ENCODE measurements around the gene MYLK2. TPM values are rescaled to one million over a fixed set of nuclear protein-coding genes. Genes with fewer than 3 reads are reported as not detected.
A peak's percentile ranks its signal among the peaks of the same experiment; 100 is the strongest.

MYLK2 gene
- polyA plus RNA-seq, 3 donors from 2014 or later: not detected

- H3K27ac Mint-ChIP-seq: no peak overlapping the region
- DNase-seq: no peak
- H3K9me3 Mint-ChIP-seq: peaks cover 0 to 2% (median 0%) of the 10 kb centered on the region in 6 donors
- H3K4me1 Mint-ChIP-seq: peaks cover 0 to 27% of the 10 kb centered on the region in 2 donors
- H3K36me3 Mint-ChIP-seq: no peaks in the 10 kb centered on the region
- H3K27me3 Mint-ChIP-seq (ENCODE audit: low read depth in 3 of 3): peaks cover 3 to 15% (median 8%) of the 10 kb centered on the region in 3 donors
- H3K4me3 Mint-ChIP-seq: no peak overlapping the region
These were observed 14.9 kb downstream of the MYLK2 start for GRCh38 chr20:31833931-31834521.

GRCh38 chr20:31835554-31835953 lies 16.4 kb downstream of the MYLK2 start:
- Mint-ChIP-seq H3K4me1 (peaks cover 0 to 27% of the 10 kb centered on the region in 2 donors), H3K4me3 (peak overlapping the region; percentile 40 to 74 (median 70)), H3K9me3 (peaks cover 0 to 2% (median 0%) of the 10 kb centered on the region in 6 donors), H3K27me3 (ENCODE audit: low read depth in 3 of 3) (peaks cover 3 to 15% (median 8%) of the 10 kb centered on the region in 3 donors), H3K36me3 (no peaks in the 10 kb centered on the region), H3K27ac (no peak overlapping the region)
- DNase-seq: no peak

GRCh38 chr20:31835977-31836852 lies 17.1 kb downstream of the MYLK2 start:
- Mint-ChIP-seq H3K4me3 (peak overlapping the region; percentile 58 to 74 (median 70)), H3K27ac (peak overlapping the region in 4 of 6 donors; percentile 25 to 65 (median 28))

GRCh38 chr20:31836853-31837608 lies 17.9 kb downstream of the MYLK2 start:
- peaks cover 0 to 2% (median 0%) of the 10 kb centered on the region in 6 donors for H3K9me3 Mint-ChIP-seq
- no peaks in the 10 kb centered on the region for H3K36me3 Mint-ChIP-seq
- H3K4me1 Mint-ChIP-seq: peaks cover 0 to 27% of the 10 kb centered on the region in 2 donors
- peaks cover 3 to 15% (median 8%) of the 10 kb centered on the region in 3 donors for H3K27me3 Mint-ChIP-seq (ENCODE audit: low read depth in 3 of 3)
- no peak overlapping the region for H3K27ac Mint-ChIP-seq
- peak overlapping the region in 1 of 5 donors; percentile 6 for H3K4me3 Mint-ChIP-seq
- no peak for DNase-seq

More at GRCh38 chr20:31835977-31836852, 17.1 kb downstream of the MYLK2 start:
- Mint-ChIP-seq H3K27me3 (ENCODE audit: low read depth in 3 of 3) (peaks cover 3 to 15% (median 8%) of the 10 kb centered on the region in 3 donors), H3K36me3 (no peaks in the 10 kb centered on the region), H3K4me1 (peaks cover 0 to 27% of the 10 kb centered on the region in 2 donors), H3K9me3 (peaks cover 0 to 2% (median 0%) of the 10 kb centered on the region in 6 donors)
- peak; percentile 74 to 76 (median 76) for DNase-seq

- H3K4me3 Mint-ChIP-seq: no peak overlapping the region
- peaks cover 0 to 2% (median 0%) of the 10 kb centered on the region in 6 donors for H3K9me3 Mint-ChIP-seq
- H3K27ac Mint-ChIP-seq: no peak overlapping the region
- DNase-seq: no peak
- H3K36me3 Mint-ChIP-seq: no peaks in the 10 kb centered on the region
- H3K27me3 Mint-ChIP-seq (ENCODE audit: low read depth in 3 of 3): peaks cover 3 to 15% (median 8%) of the 10 kb centered on the region in 3 donors
- peaks cover 0 to 27% of the 10 kb centered on the region in 2 donors for H3K4me1 Mint-ChIP-seq
These were observed 18.8 kb downstream of the MYLK2 start for GRCh38 chr20:31837896-31838397.

- no peak overlapping the region for H3K27ac Mint-ChIP-seq
- H3K27me3 Mint-ChIP-seq (ENCODE audit: low read depth in 3 of 3): peaks cover 3 to 15% (median 4%) of the 10 kb centered on the region in 3 donors
- no peaks in the 10 kb centered on the region for H3K36me3 Mint-ChIP-seq
- peaks cover 0 to 23% of the 10 kb centered on the region in 2 donors for H3K4me1 Mint-ChIP-seq
- no peak overlapping the region for H3K4me3 Mint-ChIP-seq
- H3K9me3 Mint-ChIP-seq: peaks cover 0 to 2% (median 0%) of the 10 kb centered on the region in 6 donors
- DNase-seq: no peak
These were observed 19.6 kb downstream of the MYLK2 start for GRCh38 chr20:31838646-31839292.

GRCh38 chr20:31839782-31840487 lies 20.8 kb downstream of the MYLK2 start:
- no peak for DNase-seq
- Mint-ChIP-seq H3K36me3 (no peaks in the 10 kb centered on the region), H3K4me3 (no peak overlapping the region), H3K9me3 (peaks cover 0 to under 1% (median 0%) of the 10 kb centered on the region in 6 donors), H3K4me1 (peaks cover 0 to 19% of the 10 kb centered on the region in 2 donors), H3K27me3 (ENCODE audit: low read depth in 3 of 3) (peaks cover 3 to 12% (median 8%) of the 10 kb centered on the region in 3 donors), H3K27ac (no peak overlapping the region)

- no peak overlapping the region for H3K4me3 Mint-ChIP-seq
- no peak overlapping the region for H3K27ac Mint-ChIP-seq
- no peak for DNase-seq
- no peaks in the 10 kb centered on the region for H3K36me3 Mint-ChIP-seq
- H3K4me1 Mint-ChIP-seq: peaks cover 0 to 7% of the 10 kb centered on the region in 2 donors
- H3K9me3 Mint-ChIP-seq: no peaks in the 10 kb centered on the region
- peaks cover 2 to 7% (median 6%) of the 10 kb centered on the region in 3 donors for H3K27me3 Mint-ChIP-seq (ENCODE audit: low read depth in 3 of 3)
These were observed 22.0 kb downstream of the MYLK2 start for GRCh38 chr20:31840906-31841816.

GRCh38 chr20:31841928-31842327 lies 22.8 kb downstream of the MYLK2 start:
- no peak for DNase-seq
- H3K4me1 Mint-ChIP-seq: no peaks in the 10 kb centered on the region
- H3K27me3 Mint-ChIP-seq (ENCODE audit: low read depth in 3 of 3): peaks cover 0 to 7% (median 3%) of the 10 kb centered on the region in 3 donors
- H3K9me3 Mint-ChIP-seq: no peaks in the 10 kb centered on the region
- no peak overlapping the region for H3K27ac Mint-ChIP-seq
- H3K36me3 Mint-ChIP-seq: no peaks in the 10 kb centered on the region
- H3K4me3 Mint-ChIP-seq: no peak overlapping the region

- H3K9me3 Mint-ChIP-seq: no peaks in the 10 kb centered on the region
- DNase-seq: no peak
- no peaks in the 10 kb centered on the region for H3K4me1 Mint-ChIP-seq
- no peak overlapping the region for H3K4me3 Mint-ChIP-seq
- H3K36me3 Mint-ChIP-seq: no peaks in the 10 kb centered on the region
- no peak overlapping the region for H3K27ac Mint-ChIP-seq
- H3K27me3 Mint-ChIP-seq (ENCODE audit: low read depth in 3 of 3): peaks cover 0 to 5% (median 3%) of the 10 kb centered on the region in 3 donors
These were observed 23.5 kb downstream of the MYLK2 start for GRCh38 chr20:31842471-31843157.

GRCh38 chr20:31843288-31843687 lies 24.1 kb downstream of the MYLK2 start:
- Mint-ChIP-seq H3K27ac (no peak overlapping the region), H3K36me3 (no peaks in the 10 kb centered on the region), H3K4me1 (no peaks in the 10 kb centered on the region), H3K4me3 (no peak overlapping the region), H3K9me3 (no peaks in the 10 kb centered on the region), H3K27me3 (ENCODE audit: low read depth in 3 of 3) (peaks cover 0 to 5% (median 3%) of the 10 kb centered on the region in 3 donors)
- DNase-seq: no peak

Measured in immature natural killer cell (primary cell).